SU-DHL-6 (cell line): ENCODE measurements around the gene RAPGEF4.

Experiments used
- EZH2phosphoT487 ChIP-seq: fragments of 200-600 bp; sonication (generic), shearing (Covaris generic); conservative IDR thresholded peaks from 2 replicates; pipeline ENCODE4 v1.6.1; 2018; ENCODE audit warnings: mild to moderate bottlenecking, antibody characterized with exemption, low read length, moderate library complexity, mixed read lengths
- TF ChIP-seq, protein P1 (sequence below): fragments of 200-600 bp; sonication (generic); IDR thresholded peaks from one replicate; pipeline ENCODE4 v1.5.1; 2017; ENCODE audit warnings: antibody characterized with exemption, mild to moderate bottlenecking, low read length, moderate library complexity; ENCODE audit not compliant: insufficient read depth, poor library complexity, severe bottlenecking

DNA sequence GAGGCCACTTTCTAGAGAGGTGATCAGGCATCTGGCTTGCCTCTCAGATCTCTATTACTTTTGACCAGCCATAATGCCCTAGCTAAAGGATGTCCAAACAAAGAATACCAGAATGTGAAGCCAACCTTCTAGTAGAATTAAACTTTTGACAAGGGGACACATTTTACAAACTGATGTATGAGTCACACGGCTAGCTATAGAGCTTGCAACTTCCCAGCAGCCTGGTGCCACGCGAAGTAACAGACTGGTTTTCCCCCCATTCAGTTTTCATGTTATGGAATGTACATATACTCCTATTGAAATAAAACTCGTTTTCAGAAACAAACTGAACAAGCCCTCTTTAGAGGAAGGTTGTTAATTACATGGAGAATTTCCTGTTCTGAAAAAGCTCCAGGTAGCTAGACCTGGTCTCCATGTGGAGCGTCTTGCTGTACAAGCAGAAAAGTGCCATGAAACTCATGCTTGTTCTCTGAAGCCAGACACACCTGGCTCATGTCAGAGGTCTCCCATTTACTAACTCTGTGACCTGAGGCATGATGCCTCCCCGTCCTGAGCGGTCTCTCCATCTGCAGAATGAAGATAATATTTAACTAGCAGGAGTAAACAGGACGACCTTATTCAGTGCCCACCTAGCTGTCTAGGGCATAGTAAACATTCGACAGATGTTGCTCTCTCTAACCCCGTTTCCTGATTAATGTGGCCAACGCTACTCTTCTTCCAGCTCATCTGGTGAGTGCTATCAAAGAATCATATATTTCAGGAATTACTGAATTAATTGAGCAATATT is 258.5 kb downstream of the RAPGEF4 start:
- TF ChIP-seq, protein P1, sequence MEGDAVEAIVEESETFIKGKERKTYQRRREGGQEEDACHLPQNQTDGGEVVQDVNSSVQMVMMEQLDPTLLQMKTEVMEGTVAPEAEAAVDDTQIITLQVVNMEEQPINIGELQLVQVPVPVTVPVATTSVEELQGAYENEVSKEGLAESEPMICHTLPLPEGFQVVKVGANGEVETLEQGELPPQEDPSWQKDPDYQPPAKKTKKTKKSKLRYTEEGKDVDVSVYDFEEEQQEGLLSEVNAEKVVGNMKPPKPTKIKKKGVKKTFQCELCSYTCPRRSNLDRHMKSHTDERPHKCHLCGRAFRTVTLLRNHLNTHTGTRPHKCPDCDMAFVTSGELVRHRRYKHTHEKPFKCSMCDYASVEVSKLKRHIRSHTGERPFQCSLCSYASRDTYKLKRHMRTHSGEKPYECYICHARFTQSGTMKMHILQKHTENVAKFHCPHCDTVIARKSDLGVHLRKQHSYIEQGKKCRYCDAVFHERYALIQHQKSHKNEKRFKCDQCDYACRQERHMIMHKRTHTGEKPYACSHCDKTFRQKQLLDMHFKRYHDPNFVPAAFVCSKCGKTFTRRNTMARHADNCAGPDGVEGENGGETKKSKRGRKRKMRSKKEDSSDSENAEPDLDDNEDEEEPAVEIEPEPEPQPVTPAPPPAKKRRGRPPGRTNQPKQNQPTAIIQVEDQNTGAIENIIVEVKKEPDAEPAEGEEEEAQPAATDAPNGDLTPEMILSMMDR: no peak
- TF ChIP-seq EZH2phosphoT487: no peak
